ENCODE results near the gene DOP1B.

- no peak for TF ChIP-seq GATA2 (IDR thresholded peaks at IDR 0.05; ENCODE audit: low read depth, low read length)
- no peak for TF ChIP-seq GATA3 (IDR thresholded peaks at IDR 0.05; ENCODE audit: low read depth, low read length)
Measured at GRCh38 chr21:36188937-36189336, 32.3 kb downstream of the DOP1B start.
